HCT116 (cell line): Measurements from ENCODE around the gene ACOT12.

ENCODE experiments used
- EZH2 ChIP-seq: fragments of 200-600 bp; sonication (generic); IDR thresholded peaks from 2 replicates; pipeline ENCODE4 v1.6.1; 2017; ENCODE audit warnings: antibody characterized with exemption, mixed run types
- EZH2phosphoT487 ChIP-seq: fragments of 200-600 bp; IDR thresholded peaks from 2 replicates; pipeline ENCODE4 v1.6.1; 2018; ENCODE audit warnings: antibody characterized with exemption, borderline replicate concordance
- FOSL1 ChIP-seq: IDR thresholded peaks from 2 replicates; pipeline ENCODE4 v1.6.1; 2012; ENCODE audit warnings: low read depth
- POLR2A ChIP-seq: IDR thresholded peaks from 2 replicates; pipeline ENCODE4 v1.7.0; 2011; ENCODE audit warnings: borderline replicate concordance; ENCODE audit not compliant: insufficient read depth, insufficient read length; ENCODE audit errors: extremely low read depth
- POLR2AphosphoS5 ChIP-seq: IDR thresholded peaks from 2 replicates; pipeline ENCODE4 v1.6.1; 2011; ENCODE audit warnings: mild to moderate bottlenecking, low read depth, low read length, moderate library complexity
- ZNF274 ChIP-seq: fragments of 200-500 bp; sonication (Bioruptor generic); IDR thresholded peaks from 2 replicates; pipeline ENCODE4 v1.6.1; 2014; ENCODE audit warnings: mild to moderate bottlenecking, low read depth, low read length, inconsistent platforms
- TF ChIP-seq, protein P1 (sequence below): IDR thresholded peaks from 2 replicates; pipeline ENCODE4 v1.6.1; 2012; ENCODE audit warnings: low read depth
- TF ChIP-seq, protein P2 (sequence below): IDR thresholded peaks from 2 replicates; pipeline ENCODE4 v1.6.1; 2012
- TF ChIP-seq, protein P3 (sequence below), 3 experiments: fragments of 200-600 bp in 1 of 3; sonication (generic) in 1 of 3; IDR thresholded peaks in 2 of 3; conservative IDR thresholded peaks in 1 of 3; 2 replicates each; pipeline ENCODE4 v1.5.1; 2012 to 2017; ENCODE audit warnings: low read depth in 2 of 3, low read length in 2 of 3, antibody characterized with exemption in 1 of 3, borderline replicate concordance in 1 of 3, control low read depth in 1 of 3, mild to moderate bottlenecking in 1 of 3, mixed read lengths in 1 of 3, mixed run types in 1 of 3, moderate library complexity in 1 of 3; ENCODE audit not compliant: insufficient read depth in 1 of 3

DNA sequence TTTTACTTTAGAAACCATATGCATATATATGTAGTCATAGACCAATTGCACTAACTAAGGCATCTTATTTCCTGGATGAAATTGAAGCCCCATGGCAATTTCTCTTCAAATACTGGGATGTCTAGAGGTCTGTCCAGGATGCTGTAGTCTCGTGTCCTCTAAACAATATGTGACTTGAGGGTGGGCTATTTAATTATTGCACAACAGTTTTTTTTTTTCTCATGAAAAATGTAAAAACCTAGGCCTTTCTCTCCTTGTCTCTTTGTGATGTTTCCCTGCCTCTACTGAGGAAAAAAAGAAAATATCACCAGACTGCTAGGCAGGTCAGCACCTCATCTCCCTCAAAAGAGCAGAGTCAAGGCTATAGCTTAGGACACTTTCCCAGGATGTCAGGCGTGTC lies 58.0 kb downstream of the ACOT12 start:
- TF ChIP-seq ZNF274 (no peak), EZH2phosphoT487 (no peak), FOSL1 (no peak), POLR2AphosphoS5 (no peak), EZH2 (no peak), POLR2A (no peak)
- TF ChIP-seq, protein P1, sequence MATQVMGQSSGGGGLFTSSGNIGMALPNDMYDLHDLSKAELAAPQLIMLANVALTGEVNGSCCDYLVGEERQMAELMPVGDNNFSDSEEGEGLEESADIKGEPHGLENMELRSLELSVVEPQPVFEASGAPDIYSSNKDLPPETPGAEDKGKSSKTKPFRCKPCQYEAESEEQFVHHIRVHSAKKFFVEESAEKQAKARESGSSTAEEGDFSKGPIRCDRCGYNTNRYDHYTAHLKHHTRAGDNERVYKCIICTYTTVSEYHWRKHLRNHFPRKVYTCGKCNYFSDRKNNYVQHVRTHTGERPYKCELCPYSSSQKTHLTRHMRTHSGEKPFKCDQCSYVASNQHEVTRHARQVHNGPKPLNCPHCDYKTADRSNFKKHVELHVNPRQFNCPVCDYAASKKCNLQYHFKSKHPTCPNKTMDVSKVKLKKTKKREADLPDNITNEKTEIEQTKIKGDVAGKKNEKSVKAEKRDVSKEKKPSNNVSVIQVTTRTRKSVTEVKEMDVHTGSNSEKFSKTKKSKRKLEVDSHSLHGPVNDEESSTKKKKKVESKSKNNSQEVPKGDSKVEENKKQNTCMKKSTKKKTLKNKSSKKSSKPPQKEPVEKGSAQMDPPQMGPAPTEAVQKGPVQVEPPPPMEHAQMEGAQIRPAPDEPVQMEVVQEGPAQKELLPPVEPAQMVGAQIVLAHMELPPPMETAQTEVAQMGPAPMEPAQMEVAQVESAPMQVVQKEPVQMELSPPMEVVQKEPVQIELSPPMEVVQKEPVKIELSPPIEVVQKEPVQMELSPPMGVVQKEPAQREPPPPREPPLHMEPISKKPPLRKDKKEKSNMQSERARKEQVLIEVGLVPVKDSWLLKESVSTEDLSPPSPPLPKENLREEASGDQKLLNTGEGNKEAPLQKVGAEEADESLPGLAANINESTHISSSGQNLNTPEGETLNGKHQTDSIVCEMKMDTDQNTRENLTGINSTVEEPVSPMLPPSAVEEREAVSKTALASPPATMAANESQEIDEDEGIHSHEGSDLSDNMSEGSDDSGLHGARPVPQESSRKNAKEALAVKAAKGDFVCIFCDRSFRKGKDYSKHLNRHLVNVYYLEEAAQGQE, result no peak
- TF ChIP-seq, protein P2, sequence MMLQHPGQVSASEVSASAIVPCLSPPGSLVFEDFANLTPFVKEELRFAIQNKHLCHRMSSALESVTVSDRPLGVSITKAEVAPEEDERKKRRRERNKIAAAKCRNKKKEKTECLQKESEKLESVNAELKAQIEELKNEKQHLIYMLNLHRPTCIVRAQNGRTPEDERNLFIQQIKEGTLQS, result no peak
- TF ChIP-seq, protein P3, sequence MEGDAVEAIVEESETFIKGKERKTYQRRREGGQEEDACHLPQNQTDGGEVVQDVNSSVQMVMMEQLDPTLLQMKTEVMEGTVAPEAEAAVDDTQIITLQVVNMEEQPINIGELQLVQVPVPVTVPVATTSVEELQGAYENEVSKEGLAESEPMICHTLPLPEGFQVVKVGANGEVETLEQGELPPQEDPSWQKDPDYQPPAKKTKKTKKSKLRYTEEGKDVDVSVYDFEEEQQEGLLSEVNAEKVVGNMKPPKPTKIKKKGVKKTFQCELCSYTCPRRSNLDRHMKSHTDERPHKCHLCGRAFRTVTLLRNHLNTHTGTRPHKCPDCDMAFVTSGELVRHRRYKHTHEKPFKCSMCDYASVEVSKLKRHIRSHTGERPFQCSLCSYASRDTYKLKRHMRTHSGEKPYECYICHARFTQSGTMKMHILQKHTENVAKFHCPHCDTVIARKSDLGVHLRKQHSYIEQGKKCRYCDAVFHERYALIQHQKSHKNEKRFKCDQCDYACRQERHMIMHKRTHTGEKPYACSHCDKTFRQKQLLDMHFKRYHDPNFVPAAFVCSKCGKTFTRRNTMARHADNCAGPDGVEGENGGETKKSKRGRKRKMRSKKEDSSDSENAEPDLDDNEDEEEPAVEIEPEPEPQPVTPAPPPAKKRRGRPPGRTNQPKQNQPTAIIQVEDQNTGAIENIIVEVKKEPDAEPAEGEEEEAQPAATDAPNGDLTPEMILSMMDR (IDR thresholded peaks at IDR 0.05 in 2 of 3, conservative IDR thresholded peaks at IDR 0.05 in 1 of 3; ENCODE audit: borderline replicate concordance in 1 of 3, insufficient read depth in 1 of 3, low read depth in 2 of 3, low read length in 2 of 3), result no peak
